ENCODE results near the gene NUDT4B. TPM values are rescaled to one million over a fixed set of nuclear protein-coding genes. Genes with fewer than 3 reads are reported as not detected.
"Not testable (repeated sequence)": the region's sequence is repeated elsewhere in the genome, so short reads cannot be mapped to it uniquely, and the experiment has no call there.

Gene NUDT4B
- polyA plus RNA-seq, 4 donors, result 3.1 to 4.2 (median 3.2) TPM; not detected in 1

- WGBS, 3 donors, result no CpG with 5 or more reads among the region's 2 CpGs
- H3K4me3 ChIP-seq (ENCODE audit: low read depth in 1 of 3, low read length in 3 of 3); H3K27ac ChIP-seq (ENCODE audit: low read depth in 1 of 3, low read length in 2 of 3); DNase-seq; H3K36me3 ChIP-seq (ENCODE audit: control insufficient read depth in 3 of 3, insufficient read depth in 2 of 3, low read depth in 1 of 3, low read length in 3 of 3); FAIRE-seq; H3K9me3 ChIP-seq (ENCODE audit: control insufficient read depth in 2 of 2, insufficient read depth in 1 of 2, low read depth in 1 of 2, low read length in 1 of 2); H3K4me1 ChIP-seq (ENCODE audit: control insufficient read depth in 3 of 3, insufficient read depth in 2 of 3, low read depth in 1 of 3, low read length in 2 of 3); H3K27me3 ChIP-seq (ENCODE audit: control insufficient read depth in 3 of 3, insufficient read depth in 3 of 3, low read length in 3 of 3): not testable (repeated sequence)
Measured at GRCh38 chr1:148729541-148729940, 19.0 kb upstream of the NUDT4B start.

GRCh38 chr1:148732277-148732676, 16.3 kb upstream of the NUDT4B start:
- H3K27me3 ChIP-seq (ENCODE audit: control insufficient read depth in 3 of 3, insufficient read depth in 3 of 3, low read length in 3 of 3); H3K4me3 ChIP-seq (ENCODE audit: low read depth in 1 of 3, low read length in 3 of 3); H3K9me3 ChIP-seq (ENCODE audit: control insufficient read depth in 2 of 2, insufficient read depth in 1 of 2, low read depth in 1 of 2, low read length in 1 of 2); H3K27ac ChIP-seq (ENCODE audit: low read depth in 1 of 3, low read length in 2 of 3); H3K36me3 ChIP-seq (ENCODE audit: control insufficient read depth in 3 of 3, insufficient read depth in 2 of 3, low read depth in 1 of 3, low read length in 3 of 3); FAIRE-seq; H3K4me1 ChIP-seq (ENCODE audit: control insufficient read depth in 3 of 3, insufficient read depth in 2 of 3, low read depth in 1 of 3, low read length in 2 of 3); DNase-seq: not testable (repeated sequence)
- WGBS, 3 donors, result no CpG with 5 or more reads among the region's 4 CpGs

GRCh38 chr1:148733585-148734310, 14.8 kb upstream of the NUDT4B start:
- FAIRE-seq, result not testable (repeated sequence)

GRCh38 chr1:148734311-148734662, 14.3 kb upstream of the NUDT4B start:
- not testable (repeated sequence) for H3K27ac ChIP-seq (ENCODE audit: low read depth in 1 of 3, low read length in 2 of 3); H3K9me3 ChIP-seq (ENCODE audit: control insufficient read depth in 2 of 2, insufficient read depth in 1 of 2, low read depth in 1 of 2, low read length in 1 of 2); DNase-seq; H3K27me3 ChIP-seq (ENCODE audit: control insufficient read depth in 3 of 3, insufficient read depth in 3 of 3, low read length in 3 of 3); H3K36me3 ChIP-seq (ENCODE audit: control insufficient read depth in 3 of 3, insufficient read depth in 2 of 3, low read depth in 1 of 3, low read length in 3 of 3); H3K4me1 ChIP-seq (ENCODE audit: control insufficient read depth in 3 of 3, insufficient read depth in 2 of 3, low read depth in 1 of 3, low read length in 2 of 3); FAIRE-seq; H3K4me3 ChIP-seq (ENCODE audit: low read depth in 1 of 3, low read length in 3 of 3)
- WGBS, 3 donors, result no CpG with 5 or more reads among the region's 3 CpGs

More at GRCh38 chr1:148733585-148734310, 14.8 kb upstream of the NUDT4B start:
- WGBS, 3 donors, result no CpG with 5 or more reads among the region's 5 CpGs
- not testable (repeated sequence) for H3K4me1 ChIP-seq (ENCODE audit: control insufficient read depth in 3 of 3, insufficient read depth in 2 of 3, low read depth in 1 of 3, low read length in 2 of 3); H3K9me3 ChIP-seq (ENCODE audit: control insufficient read depth in 2 of 2, insufficient read depth in 1 of 2, low read depth in 1 of 2, low read length in 1 of 2); H3K4me3 ChIP-seq (ENCODE audit: low read depth in 1 of 3, low read length in 3 of 3); H3K27ac ChIP-seq (ENCODE audit: low read depth in 1 of 3, low read length in 2 of 3); H3K36me3 ChIP-seq (ENCODE audit: control insufficient read depth in 3 of 3, insufficient read depth in 2 of 3, low read depth in 1 of 3, low read length in 3 of 3); H3K27me3 ChIP-seq (ENCODE audit: control insufficient read depth in 3 of 3, insufficient read depth in 3 of 3, low read length in 3 of 3); DNase-seq

GRCh38 chr1:148735538-148735937, 13.0 kb upstream of the NUDT4B start:
- not testable (repeated sequence) for H3K36me3 ChIP-seq (ENCODE audit: control insufficient read depth in 3 of 3, insufficient read depth in 2 of 3, low read depth in 1 of 3, low read length in 3 of 3); H3K4me1 ChIP-seq (ENCODE audit: control insufficient read depth in 3 of 3, insufficient read depth in 2 of 3, low read depth in 1 of 3, low read length in 2 of 3); FAIRE-seq; H3K4me3 ChIP-seq (ENCODE audit: low read depth in 1 of 3, low read length in 3 of 3); H3K27me3 ChIP-seq (ENCODE audit: control insufficient read depth in 3 of 3, insufficient read depth in 3 of 3, low read length in 3 of 3); H3K9me3 ChIP-seq (ENCODE audit: control insufficient read depth in 2 of 2, insufficient read depth in 1 of 2, low read depth in 1 of 2, low read length in 1 of 2); H3K27ac ChIP-seq (ENCODE audit: low read depth in 1 of 3, low read length in 2 of 3); DNase-seq
- WGBS, 3 donors, result no CpG with 5 or more reads among the region's 1 CpG

- H3K27me3 ChIP-seq (ENCODE audit: control insufficient read depth in 3 of 3, insufficient read depth in 3 of 3, low read length in 3 of 3); H3K4me3 ChIP-seq (ENCODE audit: low read depth in 1 of 3, low read length in 3 of 3); H3K4me1 ChIP-seq (ENCODE audit: control insufficient read depth in 3 of 3, insufficient read depth in 2 of 3, low read depth in 1 of 3, low read length in 2 of 3); H3K9me3 ChIP-seq (ENCODE audit: control insufficient read depth in 2 of 2, insufficient read depth in 1 of 2, low read depth in 1 of 2, low read length in 1 of 2); DNase-seq; FAIRE-seq; H3K36me3 ChIP-seq (ENCODE audit: control insufficient read depth in 3 of 3, insufficient read depth in 2 of 3, low read depth in 1 of 3, low read length in 3 of 3); H3K27ac ChIP-seq (ENCODE audit: low read depth in 1 of 3, low read length in 2 of 3): not testable (repeated sequence)
- WGBS, 3 donors, result no CpG with 5 or more reads among the region's 6 CpGs
Measured at GRCh38 chr1:148738667-148739066, 9.9 kb upstream of the NUDT4B start.

- not testable (repeated sequence) for H3K9me3 ChIP-seq (ENCODE audit: control insufficient read depth in 2 of 2, insufficient read depth in 1 of 2, low read depth in 1 of 2, low read length in 1 of 2); H3K4me3 ChIP-seq (ENCODE audit: low read depth in 1 of 3, low read length in 3 of 3); DNase-seq; H3K27me3 ChIP-seq (ENCODE audit: control insufficient read depth in 3 of 3, insufficient read depth in 3 of 3, low read length in 3 of 3); H3K27ac ChIP-seq (ENCODE audit: low read depth in 1 of 3, low read length in 2 of 3); H3K4me1 ChIP-seq (ENCODE audit: control insufficient read depth in 3 of 3, insufficient read depth in 2 of 3, low read depth in 1 of 3, low read length in 2 of 3); H3K36me3 ChIP-seq (ENCODE audit: control insufficient read depth in 3 of 3, insufficient read depth in 2 of 3, low read depth in 1 of 3, low read length in 3 of 3); FAIRE-seq
- WGBS, 3 donors, result no CpG with 5 or more reads among the region's 4 CpGs
Measured at GRCh38 chr1:148743200-148743599, 5.4 kb upstream of the NUDT4B start.

- H3K4me1 ChIP-seq (ENCODE audit: control insufficient read depth in 3 of 3, insufficient read depth in 2 of 3, low read depth in 1 of 3, low read length in 2 of 3); H3K9me3 ChIP-seq (ENCODE audit: control insufficient read depth in 2 of 2, insufficient read depth in 1 of 2, low read depth in 1 of 2, low read length in 1 of 2); DNase-seq; H3K4me3 ChIP-seq (ENCODE audit: low read depth in 1 of 3, low read length in 3 of 3); FAIRE-seq; H3K27me3 ChIP-seq (ENCODE audit: control insufficient read depth in 3 of 3, insufficient read depth in 3 of 3, low read length in 3 of 3); H3K36me3 ChIP-seq (ENCODE audit: control insufficient read depth in 3 of 3, insufficient read depth in 2 of 3, low read depth in 1 of 3, low read length in 3 of 3); H3K27ac ChIP-seq (ENCODE audit: low read depth in 1 of 3, low read length in 2 of 3): not testable (repeated sequence)
- no CpG with 5 or more reads among the region's 9 CpGs for WGBS, 3 donors
Measured at GRCh38 chr1:148743726-148744720, 4.6 kb upstream of the NUDT4B start.

Data from small intestine (tissue), 7 donors.